GM19043 (cell line): Measurements from ENCODE around the gene BPIFA1.

ENCODE experiments used
- ATAC-seq: cut with Tn5 transposase; IDR thresholded peaks from one replicate; pipeline ENCODE4 v1.9.1; 2021; ENCODE audit warnings: low read depth; ENCODE audit not compliant: unreplicated experiment

The BPIFA1 gene

GRCh38 chr20:33239979-33240736, 4.4 kb downstream of the BPIFA1 start:
- no peak for ATAC-seq

GRCh38 chr20:33240923-33241322, 5.1 kb downstream of the BPIFA1 start:
- no peak for ATAC-seq

- ATAC-seq, result no peak
Measured at GRCh38 chr20:33242319-33243100, 6.7 kb downstream of the BPIFA1 start.

GRCh38 chr20:33246077-33246476, 10.3 kb downstream of the BPIFA1 start:
- no peak for ATAC-seq

- ATAC-seq, result no peak
Measured at GRCh38 chr20:33249456-33249855, 13.7 kb downstream of the BPIFA1 start.

GRCh38 chr20:33250666-33251065, 14.9 kb downstream of the BPIFA1 start:
- no peak for ATAC-seq

GRCh38 chr20:33251496-33251895, 15.7 kb downstream of the BPIFA1 start:
- no peak for ATAC-seq

GRCh38 chr20:33252460-33252859, 16.7 kb downstream of the BPIFA1 start:
- ATAC-seq, result no peak

- ATAC-seq, result no peak
Measured at GRCh38 chr20:33255005-33255404, 19.2 kb downstream of the BPIFA1 start.

- no peak for ATAC-seq
Measured at GRCh38 chr20:33257237-33257636, 21.4 kb downstream of the BPIFA1 start.

- no peak for ATAC-seq
Measured at GRCh38 chr20:33259371-33259770, 23.6 kb downstream of the BPIFA1 start.

- no peak for ATAC-seq
Measured at GRCh38 chr20:33261465-33261864, 25.7 kb downstream of the BPIFA1 start.

- ATAC-seq, result no peak
Measured at GRCh38 chr20:33262658-33263065, 26.9 kb downstream of the BPIFA1 start.

GRCh38 chr20:33263784-33264183, 28.0 kb downstream of the BPIFA1 start:
- ATAC-seq, result no peak

GRCh38 chr20:33267701-33268100, 31.9 kb downstream of the BPIFA1 start:
- no peak for ATAC-seq

GRCh38 chr20:33272155-33272873, 36.5 kb downstream of the BPIFA1 start:
- no peak for ATAC-seq

GRCh38 chr20:33273117-33273851, 37.5 kb downstream of the BPIFA1 start:
- ATAC-seq, result no peak

GRCh38 chr20:33275215-33275614, 39.4 kb downstream of the BPIFA1 start:
- no peak for ATAC-seq

- no peak for ATAC-seq
Measured at GRCh38 chr20:33275871-33276270, 40.1 kb downstream of the BPIFA1 start.

GRCh38 chr20:33276303-33277113, 40.7 kb downstream of the BPIFA1 start:
- ATAC-seq, result no peak
